NT2/D1 (cell line): ENCODE measurements around the gene NKX2-3.

Source experiments
- YY1 ChIP-seq: IDR thresholded peaks from 2 replicates; pipeline ENCODE4 v1.6.1; 2011; ENCODE audit not compliant: insufficient read length, insufficient read depth
- ZNF274 ChIP-seq: IDR thresholded peaks from 2 replicates; pipeline ENCODE4 v1.6.1; 2011; ENCODE audit warnings: mild to moderate bottlenecking, low read depth, low read length

- TF ChIP-seq YY1 (no peak), ZNF274 (no peak)
Measured at GRCh38 chr10:99583687-99584086, 50.9 kb downstream of the NKX2-3 start.
